ENCODE measurements around the gene FGF6. TPM values are rescaled to one million over a fixed set of nuclear protein-coding genes. Genes with fewer than 3 reads are reported as not detected.

FGF6 gene
- total RNA-seq, 2 donors from 2014 or later: not detected

GRCh38 chr12:4418913-4419312 is 26.7 kb downstream of the FGF6 start:
- peak; percentile 37 for DNase-seq
- no peaks in the 10 kb centered on the region for H3K4me1 ChIP-seq (ENCODE audit: control insufficient read depth, insufficient read depth, low read length)
- 92 to 93% methylated on average over 3 to 5 of the region's 5 CpGs for WGBS, 2 experiments (ENCODE audit: insufficient coverage in 1 of 2, insufficient read length in 1 of 2)

GRCh38 chr12:4417936-4418335 is 27.7 kb downstream of the FGF6 start:
- Histone ChIP-seq H3K4me3 (ENCODE audit: low read length) (no peak overlapping the region), H3K36me3 (ENCODE audit: control insufficient read depth, insufficient read depth, low read length) (no peaks in the 10 kb centered on the region), H3K27me3 (ENCODE audit: control insufficient read depth, insufficient read depth, low read length, poor library complexity, severe bottlenecking) (no peaks in the 10 kb centered on the region), H3K9ac (ENCODE audit: extremely low read depth, low read length, poor library complexity, severe bottlenecking) (no peak overlapping the region), H3K4me1 (ENCODE audit: control insufficient read depth, insufficient read depth, low read length) (no peaks in the 10 kb centered on the region), H3K9me3 (ENCODE audit: control insufficient read depth, low read length) (no peaks in the 10 kb centered on the region), H3K27ac (ENCODE audit: low read depth, low read length) (no peak overlapping the region)
- H3K4me3 Mint-ChIP-seq: no peak overlapping the region
- TF ChIP-seq, protein P1, sequence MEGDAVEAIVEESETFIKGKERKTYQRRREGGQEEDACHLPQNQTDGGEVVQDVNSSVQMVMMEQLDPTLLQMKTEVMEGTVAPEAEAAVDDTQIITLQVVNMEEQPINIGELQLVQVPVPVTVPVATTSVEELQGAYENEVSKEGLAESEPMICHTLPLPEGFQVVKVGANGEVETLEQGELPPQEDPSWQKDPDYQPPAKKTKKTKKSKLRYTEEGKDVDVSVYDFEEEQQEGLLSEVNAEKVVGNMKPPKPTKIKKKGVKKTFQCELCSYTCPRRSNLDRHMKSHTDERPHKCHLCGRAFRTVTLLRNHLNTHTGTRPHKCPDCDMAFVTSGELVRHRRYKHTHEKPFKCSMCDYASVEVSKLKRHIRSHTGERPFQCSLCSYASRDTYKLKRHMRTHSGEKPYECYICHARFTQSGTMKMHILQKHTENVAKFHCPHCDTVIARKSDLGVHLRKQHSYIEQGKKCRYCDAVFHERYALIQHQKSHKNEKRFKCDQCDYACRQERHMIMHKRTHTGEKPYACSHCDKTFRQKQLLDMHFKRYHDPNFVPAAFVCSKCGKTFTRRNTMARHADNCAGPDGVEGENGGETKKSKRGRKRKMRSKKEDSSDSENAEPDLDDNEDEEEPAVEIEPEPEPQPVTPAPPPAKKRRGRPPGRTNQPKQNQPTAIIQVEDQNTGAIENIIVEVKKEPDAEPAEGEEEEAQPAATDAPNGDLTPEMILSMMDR (conservative IDR thresholded peaks at IDR 0.05): no peak
- WGBS, 2 experiments (ENCODE audit: insufficient coverage in 1 of 2, insufficient read length in 1 of 2): 60 to 77% methylated on average over 2 to 5 of the region's 5 CpGs
- peak; percentile 30 for DNase-seq
- no peaks in the 10 kb centered on the region for H3K9me3 Mint-ChIP-seq
- H3K27ac Mint-ChIP-seq: no peak overlapping the region
- H3K36me3 Mint-ChIP-seq (ENCODE audit: low read depth): no peaks in the 10 kb centered on the region
- peaks cover 8% of the 10 kb centered on the region for H3K27me3 Mint-ChIP-seq (ENCODE audit: insufficient read depth)
- H3K4me1 Mint-ChIP-seq: peaks cover 5% of the 10 kb centered on the region

More at GRCh38 chr12:4418913-4419312, 26.7 kb downstream of the FGF6 start:
- no peak overlapping the region for H3K4me3 ChIP-seq (ENCODE audit: low read length)
- no peak overlapping the region for H3K27ac ChIP-seq (ENCODE audit: low read depth, low read length)
- Mint-ChIP-seq H3K27ac (no peak overlapping the region), H3K4me1 (peaks cover 5% of the 10 kb centered on the region), H3K36me3 (ENCODE audit: low read depth) (no peaks in the 10 kb centered on the region), H3K27me3 (ENCODE audit: insufficient read depth) (peaks cover 8% of the 10 kb centered on the region), H3K9me3 (no peaks in the 10 kb centered on the region), H3K4me3 (no peak overlapping the region)
- no peaks in the 10 kb centered on the region for H3K9me3 ChIP-seq (ENCODE audit: control insufficient read depth, low read length)
- no peak overlapping the region for H3K9ac ChIP-seq (ENCODE audit: extremely low read depth, low read length, poor library complexity, severe bottlenecking)
- H3K36me3 ChIP-seq (ENCODE audit: control insufficient read depth, insufficient read depth, low read length): no peaks in the 10 kb centered on the region
- TF ChIP-seq, protein P1 (conservative IDR thresholded peaks at IDR 0.05): no peak
- no peaks in the 10 kb centered on the region for H3K27me3 ChIP-seq (ENCODE audit: control insufficient read depth, insufficient read depth, low read length, poor library complexity, severe bottlenecking)

- Histone ChIP-seq H3K9ac (ENCODE audit: extremely low read depth, low read length, poor library complexity, severe bottlenecking) (no peak overlapping the region), H3K27ac (ENCODE audit: low read depth, low read length) (no peak overlapping the region), H3K27me3 (ENCODE audit: control insufficient read depth, insufficient read depth, low read length, poor library complexity, severe bottlenecking) (no peaks in the 10 kb centered on the region), H3K9me3 (ENCODE audit: control insufficient read depth, low read length) (no peaks in the 10 kb centered on the region), H3K4me3 (ENCODE audit: low read length) (no peak overlapping the region), H3K36me3 (ENCODE audit: control insufficient read depth, insufficient read depth, low read length) (no peaks in the 10 kb centered on the region), H3K4me1 (ENCODE audit: control insufficient read depth, insufficient read depth, low read length) (no peaks in the 10 kb centered on the region)
- Mint-ChIP-seq H3K9me3 (no peaks in the 10 kb centered on the region), H3K4me1 (peaks cover 5% of the 10 kb centered on the region), H3K36me3 (ENCODE audit: low read depth) (no peaks in the 10 kb centered on the region), H3K4me3 (no peak overlapping the region), H3K27me3 (ENCODE audit: insufficient read depth) (peaks cover 8% of the 10 kb centered on the region), H3K27ac (no peak overlapping the region)
- DNase-seq: peak; percentile 64
- TF ChIP-seq, protein P1 (conservative IDR thresholded peaks at IDR 0.05): no peak
- WGBS, 2 experiments (ENCODE audit: insufficient coverage in 1 of 2, insufficient read length in 1 of 2): 20 to 72% methylated on average over 1 to 6 of the region's 6 CpGs
Measured at GRCh38 chr12:4417455-4417854, 28.2 kb downstream of the FGF6 start.

All from endodermal cell (in vitro differentiated cells).